NCI-H526 (cell line): ENCODE results near the gene KMT2C.
"Not testable (repeated sequence)": the region's sequence is repeated elsewhere in the genome, so short reads cannot be mapped to it uniquely, and the experiment has no call there.

Source experiments
- DNase-seq, 2 experiments: peaks; one replicate each; lab custom pipeline; 2025; lab: John Stamatoyannopoulos, UW

The KMT2C gene

GRCh38 chr7:152441810-152442209, 6.0 kb upstream of the KMT2C start:
- DNase-seq, result not testable (repeated sequence)

GRCh38 chr7:152441168-152441567, 5.4 kb upstream of the KMT2C start:
- not testable (repeated sequence) for DNase-seq

GRCh38 chr7:152438017-152438416, 2.2 kb upstream of the KMT2C start:
- not testable (repeated sequence) for DNase-seq

GRCh38 chr7:152436931-152437575, 1.2 kb upstream of the KMT2C start:
- not testable (repeated sequence) for DNase-seq

GRCh38 chr7:152436111-152436930, 518 bp upstream of the KMT2C start:
- peak; percentile 86 to 97 for DNase-seq

- DNase-seq, result peak in 1 of 2 experiments; percentile 61
Measured at GRCh38 chr7:152434511-152435383, 1.1 kb downstream of the KMT2C start.

GRCh38 chr7:152433721-152434490, 1.9 kb downstream of the KMT2C start:
- not testable (repeated sequence) for DNase-seq

- DNase-seq, result not testable (repeated sequence)
Measured at GRCh38 chr7:152432735-152433134, 3.1 kb downstream of the KMT2C start.

- no peak for DNase-seq
Measured at GRCh38 chr7:152430854-152431253, 4.9 kb downstream of the KMT2C start.

GRCh38 chr7:152430118-152430517, 5.7 kb downstream of the KMT2C start:
- DNase-seq, result not testable (repeated sequence)

GRCh38 chr7:152424348-152425108, 11.3 kb downstream of the KMT2C start:
- no peak for DNase-seq

- no peak for DNase-seq
Measured at GRCh38 chr7:152423991-152424347, 11.8 kb downstream of the KMT2C start.

GRCh38 chr7:152423171-152423570, 12.6 kb downstream of the KMT2C start:
- DNase-seq, result not testable (repeated sequence)

- DNase-seq, result not testable (repeated sequence)
Measured at GRCh38 chr7:152420950-152421349, 14.9 kb downstream of the KMT2C start.

GRCh38 chr7:152419473-152420429, 16.1 kb downstream of the KMT2C start:
- no peak for DNase-seq

- DNase-seq, result no peak
Measured at GRCh38 chr7:152414779-152415178, 21.0 kb downstream of the KMT2C start.

GRCh38 chr7:152411389-152411788, 24.4 kb downstream of the KMT2C start:
- no peak for DNase-seq

GRCh38 chr7:152406491-152406890, 29.3 kb downstream of the KMT2C start:
- DNase-seq, result no peak

- not testable (repeated sequence) for DNase-seq
Measured at GRCh38 chr7:152406030-152406429, 29.8 kb downstream of the KMT2C start.

GRCh38 chr7:152403726-152404125, 32.1 kb downstream of the KMT2C start:
- no peak for DNase-seq
